Central memory CD8-positive, alpha-beta T cell (primary cell): ENCODE results near the gene MYO1F.
"Not testable (repeated sequence)": the region's sequence is repeated elsewhere in the genome, so short reads cannot be mapped to it uniquely, and the experiment has no call there.

ENCODE experiments used
- ATAC-seq: fragments of 150-1000 bp; cut with Tn5 transposase; replicated peaks from 2 replicates; pipeline ENCODE4 v1.10.0; 2022; ENCODE audit warnings: mild to moderate bottlenecking, moderate FRiP score, moderate number of reproducible peaks; ENCODE audit not compliant: poor library complexity, severe bottlenecking; ENCODE audit errors: extremely low read depth
- DNase-seq, 2 donors: peaks; one replicate each; pipeline ENCODE4 v3.0.0; 2021; ENCODE audit warnings: low spot score in 2 of 2
- H3K27ac Mint-ChIP-seq: one replicate; pipeline ENCODE4 v1.8.0; 2022; ENCODE audit warnings: low read depth, mild to moderate bottlenecking, moderate library complexity, mixed read lengths
- H3K27me3 Mint-ChIP-seq: one replicate; pipeline ENCODE4 v1.8.0; 2022; ENCODE audit warnings: mixed read lengths
- H3K36me3 Mint-ChIP-seq: one replicate; pipeline ENCODE4 v1.8.0; 2022; ENCODE audit warnings: mild to moderate bottlenecking, moderate library complexity, mixed read lengths; ENCODE audit not compliant: insufficient read depth
- H3K4me1 Mint-ChIP-seq: one replicate; pipeline ENCODE4 v1.8.0; 2022; ENCODE audit warnings: mixed read lengths
- H3K4me3 Mint-ChIP-seq: one replicate; pipeline ENCODE4 v1.8.0; 2022; ENCODE audit warnings: mild to moderate bottlenecking, moderate library complexity, mixed read lengths
- H3K9me3 Mint-ChIP-seq: one replicate; pipeline ENCODE4 v1.8.0; 2022; ENCODE audit warnings: mixed read lengths

Gene MYO1F

GRCh38 chr19:8573316-8573715, 3.9 kb downstream of the MYO1F start:
- Mint-ChIP-seq H3K9me3 (no peaks in the 10 kb centered on the region), H3K4me1 (peaks cover 75% of the 10 kb centered on the region), H3K27ac (peak overlapping the region; percentile 76), H3K4me3 (peak overlapping the region; percentile 81), H3K36me3 (peaks cover 44% of the 10 kb centered on the region), H3K27me3 (no peaks in the 10 kb centered on the region)
- ATAC-seq (no peak), DNase-seq (no peak)

GRCh38 chr19:8571006-8571411, 6.2 kb downstream of the MYO1F start:
- peak overlapping the region; percentile 94 for H3K27ac Mint-ChIP-seq
- ATAC-seq (peak; percentile 31), DNase-seq (peak; percentile 42 to 53)
- no peaks in the 10 kb centered on the region for H3K9me3 Mint-ChIP-seq
- peaks cover 75% of the 10 kb centered on the region for H3K4me1 Mint-ChIP-seq
- no peaks in the 10 kb centered on the region for H3K27me3 Mint-ChIP-seq
- peaks cover 53% of the 10 kb centered on the region for H3K36me3 Mint-ChIP-seq
- H3K4me3 Mint-ChIP-seq = peak overlapping the region; percentile 81

GRCh38 chr19:8569066-8569771, 8.0 kb downstream of the MYO1F start:
- Mint-ChIP-seq H3K4me1 (peaks cover 71% of the 10 kb centered on the region), H3K9me3 (no peaks in the 10 kb centered on the region), H3K36me3 (peaks cover 46% of the 10 kb centered on the region), H3K27ac (peak overlapping the region; percentile 94), H3K4me3 (peak overlapping the region; percentile 81), H3K27me3 (no peaks in the 10 kb centered on the region)
- ATAC-seq = peak; percentile 77
- peak; percentile 47 to 71 for DNase-seq

- H3K9me3 Mint-ChIP-seq = no peaks in the 10 kb centered on the region
- H3K36me3 Mint-ChIP-seq = peaks cover 48% of the 10 kb centered on the region
- no peak for DNase-seq
- H3K4me3 Mint-ChIP-seq = peak overlapping the region; percentile 81
- H3K27me3 Mint-ChIP-seq = no peaks in the 10 kb centered on the region
- H3K4me1 Mint-ChIP-seq = peaks cover 73% of the 10 kb centered on the region
- peak overlapping the region; percentile 94 for H3K27ac Mint-ChIP-seq
- ATAC-seq = no peak
Measured at GRCh38 chr19:8567522-8568172, 9.6 kb downstream of the MYO1F start.

GRCh38 chr19:8566855-8567254, 10.4 kb downstream of the MYO1F start:
- DNase-seq (no peak), ATAC-seq (no peak)
- Mint-ChIP-seq H3K4me3 (peak overlapping the region; percentile 81), H3K4me1 (peaks cover 67% of the 10 kb centered on the region), H3K27ac (peak overlapping the region; percentile 94), H3K9me3 (no peaks in the 10 kb centered on the region), H3K27me3 (no peaks in the 10 kb centered on the region), H3K36me3 (peaks cover 55% of the 10 kb centered on the region)

GRCh38 chr19:8564866-8565265, 12.4 kb downstream of the MYO1F start:
- H3K4me3 Mint-ChIP-seq = peak overlapping the region; percentile 64
- H3K9me3 Mint-ChIP-seq, ATAC-seq, DNase-seq, H3K27me3 Mint-ChIP-seq: not testable (repeated sequence)
- peaks cover 60% of the 10 kb centered on the region for H3K36me3 Mint-ChIP-seq
- H3K27ac Mint-ChIP-seq = peak overlapping the region; percentile 96
- H3K4me1 Mint-ChIP-seq = peaks cover 68% of the 10 kb centered on the region

- Mint-ChIP-seq H3K36me3 (peaks cover 51% of the 10 kb centered on the region), H3K9me3 (no peaks in the 10 kb centered on the region), H3K27me3 (no peaks in the 10 kb centered on the region), H3K4me3 (peak overlapping the region; percentile 19), H3K27ac (peak overlapping the region; percentile 96), H3K4me1 (peaks cover 63% of the 10 kb centered on the region)
- no peak for ATAC-seq
- DNase-seq = no peak
Measured at GRCh38 chr19:8561075-8561764, 16.0 kb downstream of the MYO1F start.

GRCh38 chr19:8558325-8558724, 18.9 kb downstream of the MYO1F start:
- ATAC-seq (no peak), DNase-seq (no peak)
- Mint-ChIP-seq H3K27ac (peak overlapping the region; percentile 89), H3K9me3 (no peaks in the 10 kb centered on the region), H3K36me3 (peaks cover 64% of the 10 kb centered on the region), H3K4me1 (peaks cover 50% of the 10 kb centered on the region), H3K4me3 (peak overlapping the region; percentile 51), H3K27me3 (no peaks in the 10 kb centered on the region)

- H3K36me3 Mint-ChIP-seq = peaks cover 65% of the 10 kb centered on the region
- no peak for ATAC-seq
- peak overlapping the region; percentile 89 for H3K27ac Mint-ChIP-seq
Measured at GRCh38 chr19:8557642-8558238, 19.5 kb downstream of the MYO1F start.

GRCh38 chr19:8553729-8554128, 23.5 kb downstream of the MYO1F start:
- not testable (repeated sequence) for ATAC-seq, H3K4me3 Mint-ChIP-seq, DNase-seq, H3K27me3 Mint-ChIP-seq, H3K9me3 Mint-ChIP-seq
- peaks cover 58% of the 10 kb centered on the region for H3K36me3 Mint-ChIP-seq
- H3K4me1 Mint-ChIP-seq = peaks cover 40% of the 10 kb centered on the region
- peak overlapping the region; percentile 82 for H3K27ac Mint-ChIP-seq

More at GRCh38 chr19:8557642-8558238, 19.5 kb downstream of the MYO1F start:
- no peak for DNase-seq
- Mint-ChIP-seq H3K4me1 (peaks cover 48% of the 10 kb centered on the region), H3K27me3 (no peaks in the 10 kb centered on the region), H3K4me3 (peak overlapping the region; percentile 51), H3K9me3 (no peaks in the 10 kb centered on the region)

GRCh38 chr19:8552810-8553209, 24.4 kb downstream of the MYO1F start:
- no peak for ATAC-seq
- Mint-ChIP-seq H3K4me1 (peaks cover 36% of the 10 kb centered on the region), H3K4me3 (no peak overlapping the region), H3K36me3 (peaks cover 66% of the 10 kb centered on the region), H3K27me3 (no peaks in the 10 kb centered on the region), H3K9me3 (no peaks in the 10 kb centered on the region), H3K27ac (peak overlapping the region; percentile 30)
- no peak for DNase-seq

GRCh38 chr19:8550070-8550469, 27.2 kb downstream of the MYO1F start:
- DNase-seq = no peak
- Mint-ChIP-seq H3K27me3 (no peaks in the 10 kb centered on the region), H3K36me3 (peaks cover 70% of the 10 kb centered on the region), H3K9me3 (no peaks in the 10 kb centered on the region), H3K4me3 (no peak overlapping the region), H3K27ac (no peak overlapping the region), H3K4me1 (peaks cover 29% of the 10 kb centered on the region)
- ATAC-seq = no peak
